Adipocyte (in vitro differentiated cells): ENCODE measurements around the gene TOPBP1.
"Not testable (repeated sequence)": the region's sequence is repeated elsewhere in the genome, so short reads cannot be mapped to it uniquely, and the experiment has no call there.

Experiments
- DNase-seq: peaks from one replicate; pipeline ENCODE4 v3.0.0-alpha.2; 2015; ENCODE audit warnings: low read depth
- H3K27me3 ChIP-seq: replicated peaks from 2 replicates; pipeline ENCODE4 v1.7.0; 2013; ENCODE audit warnings: mild to moderate bottlenecking, low read length, moderate library complexity; ENCODE audit not compliant: control insufficient read depth, insufficient read depth
- H3K36me3 ChIP-seq: 2 replicates; pipeline ENCODE4 v1.7.0; 2013; ENCODE audit warnings: low read length, mild to moderate bottlenecking, moderate library complexity; ENCODE audit not compliant: control insufficient read depth, insufficient read depth, severe bottlenecking
- H3K4me1 ChIP-seq: 2 replicates; pipeline ENCODE4 v1.7.0; 2013; ENCODE audit warnings: mild to moderate bottlenecking, low read length, moderate library complexity; ENCODE audit not compliant: control insufficient read depth, insufficient read depth
- H3K4me3 ChIP-seq: 2 replicates; pipeline ENCODE4 v1.7.0; 2013; ENCODE audit warnings: mild to moderate bottlenecking, low read length, moderate library complexity
- H3K9ac ChIP-seq: 2 replicates; pipeline ENCODE4 v1.7.0; 2013; ENCODE audit warnings: mild to moderate bottlenecking, low read length, moderate library complexity
- H3K9me3 ChIP-seq: 2 replicates; pipeline ENCODE4 v1.7.0; 2013; ENCODE audit warnings: mild to moderate bottlenecking, low read length, moderate library complexity; ENCODE audit not compliant: control insufficient read depth

TOPBP1 gene

DNA sequence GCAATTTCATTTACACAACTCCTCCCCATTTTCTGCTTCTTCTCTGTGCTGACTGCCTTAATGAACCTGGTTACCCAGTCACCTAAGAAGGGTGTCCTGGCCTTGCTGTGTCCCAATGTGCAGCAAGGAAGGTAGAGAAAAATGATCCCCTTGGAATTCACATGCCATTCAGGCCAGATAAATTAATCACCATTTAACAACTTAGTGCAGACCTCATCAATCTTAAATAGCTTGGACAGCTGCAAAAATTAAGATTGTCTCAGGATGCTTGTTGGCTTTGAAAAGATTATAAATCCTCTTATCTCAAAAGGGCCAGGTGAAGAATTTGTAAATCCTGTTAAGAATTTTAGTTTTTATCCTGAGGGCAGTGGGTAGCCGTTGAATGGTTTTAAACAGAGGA lies 97.9 kb downstream of the TOPBP1 start:
- Histone ChIP-seq H3K9me3 (peaks cover 4% of the 10 kb centered on the region), H3K9ac (no peak overlapping the region), H3K27me3 (no peaks in the 10 kb centered on the region), H3K36me3 (no peaks in the 10 kb centered on the region), H3K4me1 (peaks cover 11% of the 10 kb centered on the region), H3K4me3 (no peak overlapping the region)
- DNase-seq: no peak

DNA sequence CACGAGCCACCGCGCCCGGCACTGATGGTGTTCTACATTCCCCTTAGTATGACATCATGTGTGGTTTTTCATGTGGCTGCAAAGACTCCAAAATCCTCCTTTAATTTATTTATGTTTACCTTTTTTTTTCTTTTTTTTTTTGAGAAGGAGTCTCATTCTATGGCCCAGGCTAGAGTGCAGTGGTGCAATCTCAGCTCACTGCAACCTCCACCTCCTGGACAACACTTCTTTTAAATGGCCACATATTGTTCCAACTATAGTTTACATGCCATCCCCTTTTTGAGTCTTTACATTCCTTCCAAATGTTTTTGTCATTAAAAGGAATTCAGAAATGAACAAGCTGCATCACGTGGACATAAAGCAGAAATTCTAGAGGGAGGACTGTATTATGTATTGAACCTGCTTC lies 98.6 kb downstream of the TOPBP1 start:
- Histone ChIP-seq H3K27me3 (no peaks in the 10 kb centered on the region), H3K4me1 (peaks cover 5% of the 10 kb centered on the region), H3K36me3 (no peaks in the 10 kb centered on the region), H3K9me3 (peaks cover 4% of the 10 kb centered on the region), H3K9ac (no peak overlapping the region), H3K4me3 (no peak overlapping the region)
- peak; percentile 82 for DNase-seq

DNA sequence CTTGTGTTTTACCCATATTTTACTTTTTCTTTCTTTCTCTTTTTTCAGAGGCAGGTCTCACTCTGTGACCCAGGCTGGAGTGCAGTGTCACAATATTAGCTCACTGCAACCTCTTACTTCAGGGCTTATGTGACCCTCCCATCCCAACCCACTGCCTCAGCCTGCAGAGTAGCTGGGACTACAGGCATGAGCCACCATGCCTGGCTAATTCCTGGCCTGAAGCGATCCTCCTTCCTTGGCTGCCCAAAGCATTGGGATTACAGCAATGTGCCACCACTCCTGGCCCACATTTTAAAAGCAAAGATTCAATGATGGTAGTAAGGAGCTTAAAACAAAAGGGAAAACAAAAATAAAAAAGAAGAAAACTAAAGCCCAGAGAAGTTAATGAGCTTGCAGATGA lies 99.4 kb downstream of the TOPBP1 start:
- Histone ChIP-seq H3K9ac (no peak overlapping the region), H3K9me3 (peaks cover 4% of the 10 kb centered on the region), H3K27me3 (no peaks in the 10 kb centered on the region), H3K36me3 (no peaks in the 10 kb centered on the region), H3K4me3 (no peak overlapping the region), H3K4me1 (no peaks in the 10 kb centered on the region)
- DNase-seq: no peak

DNA sequence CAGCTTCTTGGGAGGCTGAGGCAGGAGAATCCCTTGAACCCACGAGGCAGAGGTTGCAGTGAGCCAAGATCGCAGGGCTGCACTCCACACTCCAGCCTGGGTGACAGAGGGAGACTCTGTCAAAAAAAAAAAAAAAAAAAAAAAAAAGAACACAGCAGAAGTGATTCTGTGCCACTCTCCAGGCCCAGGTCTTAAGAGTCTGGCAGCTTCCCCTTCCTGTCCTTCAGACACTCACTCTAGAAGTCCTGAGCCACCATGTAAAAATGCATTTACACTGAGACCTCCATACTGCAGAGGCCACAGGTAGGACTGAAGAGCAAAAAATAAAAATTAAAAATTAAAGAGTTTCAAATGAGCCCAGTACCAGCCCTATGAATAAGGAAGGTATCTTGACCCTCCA lies 100.1 kb downstream of the TOPBP1 start:
- DNase-seq: no peak
- Histone ChIP-seq H3K27me3 (no peaks in the 10 kb centered on the region), H3K4me1 (no peaks in the 10 kb centered on the region), H3K4me3 (no peak overlapping the region), H3K9ac (no peak overlapping the region), H3K36me3 (no peaks in the 10 kb centered on the region), H3K9me3 (peaks cover 4% of the 10 kb centered on the region)

DNA sequence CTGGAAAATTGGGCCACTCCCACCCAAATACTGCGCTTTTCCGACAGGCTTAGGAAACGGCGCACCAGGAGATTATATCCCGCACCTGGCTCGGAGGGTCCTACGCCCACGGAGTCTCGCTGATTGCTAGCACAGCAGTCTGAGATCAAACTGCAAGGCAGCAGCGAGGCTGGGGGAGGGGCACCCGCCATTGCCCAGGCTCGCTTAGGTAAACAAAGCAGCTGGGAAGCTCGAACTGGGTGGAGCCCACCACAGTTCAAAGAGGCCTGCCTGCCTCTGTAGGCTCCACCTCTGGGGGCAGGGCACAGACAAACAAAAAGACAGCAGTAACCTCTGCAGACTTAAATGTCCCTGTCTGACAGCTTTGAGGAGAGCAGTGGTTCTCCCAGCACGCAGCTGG lies 110.2 kb downstream of the TOPBP1 start:
- H3K36me3 ChIP-seq, DNase-seq, H3K9ac ChIP-seq, H3K27me3 ChIP-seq, H3K4me3 ChIP-seq, H3K9me3 ChIP-seq: not testable (repeated sequence)
- H3K4me1 ChIP-seq: peaks cover 20% of the 10 kb centered on the region
